Measurements from ENCODE around the gene TPRN. TPM values are rescaled to one million over a fixed set of nuclear protein-coding genes. Genes with fewer than 3 reads are reported as not detected.
A peak's percentile ranks its signal among the peaks of the same experiment; 100 is the strongest.

Gene TPRN
- total RNA-seq, 1 donor: 6.9 TPM

GRCh38 chr9:137217276-137218211, 17.0 kb upstream of the TPRN start:
- no peak for TF ChIP-seq CTCF (IDR thresholded peaks at IDR 0.05; ENCODE audit: insufficient read depth, low read depth, low read length)
- H3K4me3 ChIP-seq (ENCODE audit: low read depth, low read length): peak overlapping the region; percentile 46
- DNase-seq (ENCODE audit: low read depth): peak; percentile 52

DNA sequence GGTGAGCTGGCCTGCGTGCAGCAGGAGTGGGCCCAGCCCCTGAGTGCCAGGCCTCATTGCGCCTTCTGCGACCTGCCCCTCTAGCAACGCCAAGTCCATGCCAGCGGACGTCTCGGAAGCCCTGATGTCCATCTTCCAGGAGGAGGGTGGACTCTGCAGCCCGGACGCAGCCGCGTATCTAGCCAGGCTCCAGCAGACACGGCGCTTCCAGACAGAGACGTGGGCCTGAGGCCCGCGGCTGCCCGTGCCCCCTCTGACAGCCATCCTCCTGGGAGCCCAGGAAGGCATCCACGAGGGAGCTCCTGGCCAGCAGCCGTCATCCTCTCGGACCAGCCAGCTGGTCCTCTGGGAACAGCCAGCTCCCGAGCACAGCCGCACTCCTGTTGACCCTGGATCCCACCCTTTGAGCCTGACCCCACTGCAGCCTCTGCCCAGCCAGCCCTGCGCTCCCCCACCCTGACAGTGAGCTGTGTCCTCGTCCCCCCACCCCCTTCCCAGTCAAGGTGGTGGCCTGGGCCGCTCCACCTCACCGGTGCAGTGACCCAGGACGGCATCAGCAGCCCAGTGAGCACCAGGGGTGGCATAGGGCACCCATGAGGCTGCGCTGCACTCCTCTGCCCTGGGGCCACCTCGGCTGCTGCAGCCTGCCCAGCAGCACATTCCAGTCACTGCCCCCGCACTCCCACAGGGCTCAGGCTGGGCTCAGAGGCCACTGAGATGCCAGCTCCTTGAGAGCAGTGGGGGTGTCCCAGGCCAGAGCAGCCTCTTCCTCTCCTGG, 15.8 kb upstream of the TPRN start:
- H3K4me3 ChIP-seq (ENCODE audit: low read depth, low read length): no peak overlapping the region
- TF ChIP-seq CTCF (IDR thresholded peaks at IDR 0.05; ENCODE audit: insufficient read depth, low read depth, low read length): no peak
- DNase-seq (ENCODE audit: low read depth): no peak

DNA sequence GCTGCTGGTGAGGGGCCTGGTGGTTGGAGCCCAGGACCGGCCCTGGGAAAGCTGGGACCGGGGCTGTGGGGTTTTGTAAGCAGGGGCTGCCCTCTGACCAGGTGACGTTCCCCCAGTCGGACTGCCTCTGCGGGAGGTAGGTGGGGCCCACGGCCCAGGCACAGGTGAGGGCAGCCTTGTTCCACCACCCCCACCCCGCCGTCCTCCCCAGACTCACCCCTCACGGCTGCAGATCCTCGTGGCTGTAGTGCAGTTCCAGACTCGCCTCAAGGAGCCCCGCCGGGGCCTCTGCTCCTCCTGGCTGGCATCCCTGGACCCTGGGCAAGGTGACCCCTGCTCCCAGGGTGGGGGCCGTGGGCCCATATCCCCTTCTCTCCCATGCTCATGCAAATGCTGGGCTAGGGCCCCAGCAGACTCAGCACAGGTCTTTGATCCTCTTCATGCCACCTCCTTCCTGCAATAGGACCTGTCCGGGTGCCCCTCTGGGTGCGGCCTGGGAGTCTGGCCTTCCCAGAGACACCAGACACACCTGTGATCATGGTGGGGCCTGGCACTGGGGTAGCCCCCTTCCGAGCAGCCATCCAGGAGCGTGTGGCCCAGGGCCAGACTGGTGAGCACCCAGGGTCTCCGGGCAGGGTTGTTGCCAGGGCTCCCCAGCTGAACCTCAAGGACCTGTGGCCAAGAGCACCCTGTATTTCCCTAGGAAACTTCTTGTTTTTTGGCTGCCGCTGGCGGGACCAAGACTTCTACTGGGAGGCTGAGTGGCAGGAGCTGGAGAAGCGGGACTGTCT, 14.8 kb upstream of the TPRN start:
- no peak overlapping the region for H3K4me3 ChIP-seq (ENCODE audit: low read depth, low read length)
- DNase-seq (ENCODE audit: low read depth): no peak
- no peak for TF ChIP-seq CTCF (IDR thresholded peaks at IDR 0.05; ENCODE audit: insufficient read depth, low read depth, low read length)

DNA sequence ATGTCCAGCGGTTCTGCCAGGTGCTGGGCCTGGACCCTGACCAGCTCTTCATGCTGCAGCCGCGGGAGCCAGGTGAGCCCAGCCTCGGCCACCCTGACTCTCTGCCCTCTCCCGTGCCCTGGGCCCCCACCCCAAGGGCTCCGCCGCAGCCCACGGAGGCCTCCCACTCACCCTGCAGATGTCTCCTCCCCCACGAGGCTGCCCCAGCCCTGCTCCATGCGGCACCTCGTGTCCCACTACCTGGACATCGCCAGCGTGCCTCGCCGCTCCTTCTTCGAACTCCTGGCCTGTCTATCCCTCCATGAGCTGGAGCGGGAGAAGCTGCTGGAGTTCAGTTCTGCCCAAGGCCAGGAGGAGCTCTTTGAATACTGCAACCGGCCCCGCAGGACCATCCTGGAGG, 14.1 kb upstream of the TPRN start:
- no peak overlapping the region for H3K4me3 ChIP-seq (ENCODE audit: low read depth, low read length)
- no peak for TF ChIP-seq CTCF (IDR thresholded peaks at IDR 0.05; ENCODE audit: insufficient read depth, low read depth, low read length)

DNA sequence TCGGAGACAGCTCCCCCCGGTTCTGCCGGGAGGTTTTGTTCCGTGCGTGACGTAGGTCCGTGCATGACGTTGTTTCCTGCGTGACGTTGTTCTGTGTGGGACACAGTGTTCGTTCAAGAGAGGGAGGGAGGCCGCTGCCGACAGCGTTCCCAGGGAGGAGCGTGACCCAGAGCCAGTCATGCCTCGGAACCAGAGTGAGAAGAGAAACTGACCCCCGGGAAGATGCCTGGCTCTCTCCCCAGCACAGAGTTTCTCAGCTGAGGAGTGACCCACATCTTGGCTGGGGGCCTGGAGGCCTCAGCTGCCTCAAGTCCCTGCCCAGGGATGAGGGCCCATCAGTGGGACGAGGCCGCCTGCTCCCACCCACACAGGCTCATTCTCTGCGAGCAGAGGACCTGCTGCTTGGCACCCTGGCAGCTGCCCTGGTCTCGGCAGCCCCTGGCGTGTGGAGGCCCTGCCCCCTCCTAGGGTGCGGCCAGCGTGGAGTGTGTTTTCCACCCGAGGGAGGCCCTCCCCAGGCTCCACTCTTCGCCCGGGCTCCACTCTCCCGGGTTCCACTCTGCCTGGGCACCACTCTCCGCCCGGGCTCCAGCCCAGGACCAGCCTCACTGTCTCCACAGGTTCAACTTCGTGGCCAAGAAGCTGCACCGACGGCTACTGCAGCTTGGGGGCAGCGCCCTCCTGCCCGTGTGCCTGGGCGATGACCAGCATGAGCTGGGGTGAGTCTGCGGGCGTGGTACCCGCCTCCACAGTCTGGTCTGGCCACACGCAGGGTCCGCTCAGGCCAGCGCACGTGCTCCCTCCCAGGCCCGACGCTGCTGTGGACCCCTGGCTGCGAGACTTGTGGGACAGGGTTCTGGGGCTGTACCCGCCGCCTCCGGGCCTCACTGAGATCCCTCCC, 12.9 kb upstream of the TPRN start:
- H3K4me3 ChIP-seq (ENCODE audit: low read depth, low read length): no peak overlapping the region
- no peak for TF ChIP-seq CTCF (IDR thresholded peaks at IDR 0.05; ENCODE audit: insufficient read depth, low read depth, low read length)
- no peak for DNase-seq (ENCODE audit: low read depth)

More for the DNA sequence above, 14.1 kb upstream of the TPRN start:
- no peak for DNase-seq (ENCODE audit: low read depth)

All from fibroblast of villous mesenchyme (primary cell).